H9 (cell line): Measurements from ENCODE around the gene M6PR. TPM values are rescaled to one million over a fixed set of nuclear protein-coding genes. Genes with fewer than 3 reads are reported as not detected.
A peak's percentile ranks its signal among the peaks of the same experiment; 100 is the strongest.

ENCODE experiments used
- DNase-seq: peaks from one replicate; pipeline ENCODE4 v3.0.0-alpha.2; 2017
- H2AFZ ChIP-seq: one replicate; pipeline ENCODE4 v1.6.1; 2013; ENCODE audit warnings: mild to moderate bottlenecking, low read length, control low read depth, moderate library complexity
- H2AK5ac ChIP-seq: 2 replicates; pipeline ENCODE4 v1.6.1; 2013; ENCODE audit warnings: low read length, control low read depth, mixed read lengths; ENCODE audit not compliant: insufficient read length
- H2BK120ac ChIP-seq: one replicate; pipeline ENCODE4 v1.6.1; 2013; ENCODE audit warnings: low read depth, mild to moderate bottlenecking, low read length, control low read depth, inconsistent platforms; ENCODE audit not compliant: poor library complexity, severe bottlenecking
- H2BK12ac ChIP-seq: 2 replicates; pipeline ENCODE4 v1.6.1; 2013; ENCODE audit warnings: low read length, control low read depth, mixed read lengths, low read depth; ENCODE audit not compliant: insufficient read length
- H2BK15ac ChIP-seq: 2 replicates; pipeline ENCODE4 v1.6.1; 2013; ENCODE audit warnings: low read depth, low read length, control low read depth
- H2BK20ac ChIP-seq: one replicate; pipeline ENCODE4 v1.6.1; 2013; ENCODE audit warnings: low read depth, mild to moderate bottlenecking, low read length, control low read depth, inconsistent platforms; ENCODE audit not compliant: poor library complexity, severe bottlenecking
- H2BK5ac ChIP-seq: 2 replicates; pipeline ENCODE4 v1.6.1; 2013; ENCODE audit warnings: low read length, control low read depth, mixed read lengths; ENCODE audit not compliant: insufficient read length
- H3K14ac ChIP-seq: 2 replicates; pipeline ENCODE4 v1.6.1; 2013; ENCODE audit warnings: low read length, control low read depth; ENCODE audit not compliant: insufficient read depth
- H3K18ac ChIP-seq: 2 replicates; pipeline ENCODE4 v1.6.1; 2013; ENCODE audit warnings: low read depth, mild to moderate bottlenecking, mixed read lengths, low read length, control low read depth; ENCODE audit not compliant: insufficient read length
- H3K23ac ChIP-seq: 2 replicates; pipeline ENCODE4 v1.6.1; 2013; ENCODE audit warnings: low read length, control low read depth, mixed read lengths, low read depth; ENCODE audit not compliant: insufficient read length
- H3K23me2 ChIP-seq: 2 replicates; pipeline ENCODE4 v1.6.1; 2013; ENCODE audit warnings: low read depth, mild to moderate bottlenecking, mixed read lengths, low read length, control low read depth; ENCODE audit not compliant: insufficient read length, poor library complexity, severe bottlenecking
- H3K27ac ChIP-seq: 2 replicates; pipeline ENCODE4 v1.5.1; 2013; ENCODE audit warnings: low read length, control low read depth, mixed read lengths, low read depth; ENCODE audit not compliant: insufficient read length
- H3K27me3 ChIP-seq: 2 replicates; pipeline ENCODE4 v1.6.1; 2013; ENCODE audit warnings: low read length, control low read depth, inconsistent platforms; ENCODE audit not compliant: insufficient read depth
- H3K4ac ChIP-seq: 2 replicates; pipeline ENCODE4 v1.6.1; 2013; ENCODE audit warnings: low read depth, mild to moderate bottlenecking, control low read depth, inconsistent platforms, low read length, moderate library complexity
- H3K4me1 ChIP-seq: 2 replicates; pipeline ENCODE4 v1.6.1; 2013; ENCODE audit warnings: low read length, control low read depth, inconsistent platforms; ENCODE audit not compliant: insufficient read depth
- H3K4me2 ChIP-seq: 2 replicates; pipeline ENCODE4 v1.6.1; 2013; ENCODE audit warnings: low read length, control low read depth, mixed read lengths; ENCODE audit not compliant: insufficient read length, insufficient read depth
- H3K56ac ChIP-seq: 2 replicates; pipeline ENCODE4 v1.6.1; 2013; ENCODE audit warnings: low read depth, mild to moderate bottlenecking, mixed read lengths, low read length, control low read depth; ENCODE audit not compliant: insufficient read length
- H3K79me1 ChIP-seq: 2 replicates; pipeline ENCODE4 v1.6.1; 2013; ENCODE audit warnings: low read depth, mild to moderate bottlenecking, moderate library complexity, low read length, control low read depth, inconsistent platforms; ENCODE audit not compliant: insufficient read depth, poor library complexity, severe bottlenecking
- H3K79me2 ChIP-seq: 2 replicates; pipeline ENCODE4 v1.6.1; 2013; ENCODE audit warnings: low read length, control low read depth, inconsistent platforms; ENCODE audit not compliant: insufficient read depth
- H3K9ac ChIP-seq: 2 replicates; pipeline ENCODE4 v1.6.1; 2013; ENCODE audit warnings: low read length, control low read depth, mixed read lengths; ENCODE audit not compliant: insufficient read length; ENCODE audit errors: extremely low read depth
- H3K9me3 ChIP-seq: one replicate; pipeline ENCODE4 v1.6.1; 2013; ENCODE audit warnings: low read depth, low read length, inconsistent platforms; ENCODE audit not compliant: control insufficient read depth
- H3T11ph ChIP-seq: one replicate; pipeline ENCODE4 v1.6.1; 2013; ENCODE audit warnings: mild to moderate bottlenecking, low read length, control low read depth, inconsistent platforms
- H4K20me1 ChIP-seq: one replicate; pipeline ENCODE4 v1.6.1; 2013; ENCODE audit not compliant: control insufficient read depth, insufficient read length, insufficient read depth
- H4K5ac ChIP-seq: 2 replicates; pipeline ENCODE4 v1.6.1; 2013; ENCODE audit warnings: low read depth, mild to moderate bottlenecking, mixed read lengths, low read length, control low read depth; ENCODE audit not compliant: insufficient read length
- H4K8ac ChIP-seq: replicated peaks from 2 replicates; pipeline ENCODE4 v1.6.1; 2013; ENCODE audit warnings: low read length, control low read depth, mixed read lengths, low read depth; ENCODE audit not compliant: insufficient read length
- H4K91ac ChIP-seq: 2 replicates; pipeline ENCODE4 v1.6.1; 2013; ENCODE audit warnings: low read depth, mild to moderate bottlenecking, moderate library complexity, mixed read lengths, low read length, control low read depth; ENCODE audit not compliant: insufficient read length
- H3K27ac Mint-ChIP-seq, 3 experiments: 2 replicates in 2 of 3; 3 replicates in 1 of 3; pipeline ENCODE4 v1.8.0; 2020 to 2021; ENCODE audit warnings: mixed read lengths in 3 of 3, mild to moderate bottlenecking in 1 of 3, moderate library complexity in 1 of 3
- H3K27me3 Mint-ChIP-seq: 2 replicates; pipeline ENCODE4 v1.8.0; 2021; ENCODE audit warnings: low read depth, mild to moderate bottlenecking, moderate library complexity, mixed read lengths
- H3K36me3 Mint-ChIP-seq, 3 experiments: 2 replicates in 2 of 3; 3 replicates in 1 of 3; pipeline ENCODE4 v1.8.0; 2020 to 2021; ENCODE audit warnings: low read depth in 3 of 3, mixed read lengths in 3 of 3; ENCODE audit not compliant: insufficient read depth in 1 of 3
- H3K4me1 Mint-ChIP-seq, 2 experiments: 2 replicates each; pipeline ENCODE4 v1.8.0; 2020; ENCODE audit warnings: mixed read lengths in 2 of 2
- H3K4me3 Mint-ChIP-seq, 2 experiments: 2 replicates in 1 of 2; 3 replicates in 1 of 2; pipeline ENCODE4 v1.8.0; 2020 to 2021; ENCODE audit warnings: mild to moderate bottlenecking in 2 of 2, mixed read lengths in 2 of 2, moderate library complexity in 1 of 2
- H3K9me3 Mint-ChIP-seq, 2 experiments: 2 replicates in 1 of 2; 3 replicates in 1 of 2; pipeline ENCODE4 v1.8.0; 2020; ENCODE audit warnings: mild to moderate bottlenecking in 2 of 2, mixed read lengths in 2 of 2, moderate library complexity in 1 of 2
- CTCF ChIP-seq: fragments of 200-600 bp; sonication (generic); conservative IDR thresholded peaks from 3 replicates; pipeline ENCODE4 v1.8.0; 2021; ENCODE audit warnings: antibody characterized with exemption, mild to moderate bottlenecking
- WGBS: extraction: QIAGEN DNeasy Blood & Tissue Kit; methylation state at CpG from one replicate; pipeline ENCODE4 v1.1.7; 2013; ENCODE audit warnings: missing lambda C conversion rate, low lambda C conversion rate, mixed read lengths; ENCODE audit not compliant: insufficient read length; ENCODE audit errors: extremely low coverage; 5-methylcytosine and 5-hydroxymethylcytosine counted together
- total RNA-seq: library from RNA; stranded (reverse); gene quantifications from 2 replicates; pipeline ENCODE4 v1.2.1, GENCODE V29; 2021

The M6PR gene
- total RNA-seq, 1 experiment from 2014 or later, result 163 TPM

DNA sequence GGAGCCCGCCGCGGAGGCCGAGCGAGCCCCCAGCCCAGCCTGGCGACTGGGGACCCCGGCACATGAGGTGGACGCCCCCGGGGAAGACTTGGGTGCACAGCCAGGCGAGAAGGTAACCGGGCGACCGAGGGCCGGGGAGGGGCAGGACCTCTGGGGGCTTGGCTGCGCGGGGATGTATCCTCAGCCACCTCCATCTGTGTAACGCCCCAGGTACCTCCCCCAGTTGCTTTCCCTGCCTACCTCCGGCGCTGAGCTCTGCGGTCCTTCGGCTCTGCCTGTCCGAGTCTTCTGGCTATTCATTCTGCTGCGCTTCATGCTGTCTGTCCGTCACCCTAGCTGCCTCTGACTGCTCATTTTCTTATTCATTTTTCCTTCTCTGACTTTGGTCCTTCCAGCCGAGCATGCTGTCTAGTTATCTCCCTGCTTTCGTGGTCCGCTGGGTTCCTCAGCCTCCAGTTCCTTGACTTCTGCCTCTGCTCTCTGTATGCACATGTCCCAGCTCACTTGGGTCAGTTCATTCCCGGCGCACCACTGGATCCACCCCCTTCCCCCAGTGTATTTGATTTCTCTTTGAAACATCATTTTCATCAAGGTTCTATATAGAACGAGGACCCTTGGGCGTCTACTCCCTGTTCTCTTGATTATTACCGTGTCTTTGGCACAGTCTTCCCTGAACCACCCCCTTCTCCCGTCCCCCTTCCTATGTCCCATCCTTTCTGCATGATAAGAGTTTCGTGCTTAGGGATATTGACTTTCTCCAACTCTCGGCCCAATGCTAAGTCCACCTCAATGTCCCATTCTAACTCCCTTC lies 34.5 kb downstream of the M6PR start:
- DNase-seq, result peak; percentile 83
- Histone ChIP-seq H2AFZ (no peak overlapping the region), H3K18ac (peak overlapping the region; percentile 5), H2BK20ac (no peak overlapping the region), H2BK5ac (peak overlapping the region; percentile 21), H3K27ac (peak overlapping the region; percentile 89), H2AK5ac (no peak overlapping the region), H2BK120ac (no peak overlapping the region), H3K23ac (no peak overlapping the region), H3K4me1 (peaks cover 2% of the 10 kb centered on the region; the same call in 1 of the 2 replicates), H4K91ac (no peak overlapping the region), H3K56ac (peak overlapping the region; percentile 93), H2BK15ac (no peak overlapping the region), H4K8ac (no peak overlapping the region), H3K4me2 (peak overlapping the region; percentile 91), H3K23me2 (peaks cover 5% of the 10 kb centered on the region), H3K9ac (peak overlapping the region; percentile 96), H4K20me1 (no peaks in the 10 kb centered on the region), H3K14ac (peak overlapping the region; percentile 84), H2BK12ac (no peak overlapping the region), H4K5ac (no peak overlapping the region), H3T11ph (no peak overlapping the region), H3K79me1 (peaks cover 4% of the 10 kb centered on the region), H3K79me2 (peaks cover 46% of the 10 kb centered on the region), H3K4ac (no peak overlapping the region), H3K27me3 (no peaks in the 10 kb centered on the region), H3K9me3 (no peaks in the 10 kb centered on the region)
- WGBS, result no CpG with 5 or more reads among the region's 35 CpGs
- Mint-ChIP-seq H3K27me3 (no peaks in the 10 kb centered on the region), H3K9me3 (peaks cover 0 to 3% of the 10 kb centered on the region in 2 experiments; a peak in 1 of 5 replicates), H3K4me3 (no peak overlapping the region), H3K27ac (no peak overlapping the region), H3K36me3 (peaks cover 14 to 17% (median 17%) of the 10 kb centered on the region in 3 experiments; a peak in 6 of 7 replicates), H3K4me1 (peaks cover 46 to 48% of the 10 kb centered on the region in 2 experiments)
- no peak for TF ChIP-seq CTCF
